SK-N-MC (cell line): ENCODE results near the gene SBF2.

Experiments
- EZH2 ChIP-seq: fragments of 200-600 bp; sonication (generic); IDR thresholded peaks from one replicate; pipeline ENCODE4 v1.6.1; 2017; ENCODE audit warnings: antibody characterized with exemption
- FOXP2 ChIP-seq: optimal IDR thresholded peaks from 2 replicates; pipeline ENCODE3; 2011; ENCODE audit warnings: mild to moderate bottlenecking, moderate library complexity; ENCODE audit not compliant: insufficient read depth; ENCODE audit errors: extremely low read length, control extremely low read depth
- POLR2AphosphoS5 ChIP-seq: IDR thresholded peaks from 2 replicates; pipeline ENCODE4 v1.6.1; 2012; ENCODE audit warnings: mild to moderate bottlenecking, low read depth, low read length, borderline replicate concordance

DNA sequence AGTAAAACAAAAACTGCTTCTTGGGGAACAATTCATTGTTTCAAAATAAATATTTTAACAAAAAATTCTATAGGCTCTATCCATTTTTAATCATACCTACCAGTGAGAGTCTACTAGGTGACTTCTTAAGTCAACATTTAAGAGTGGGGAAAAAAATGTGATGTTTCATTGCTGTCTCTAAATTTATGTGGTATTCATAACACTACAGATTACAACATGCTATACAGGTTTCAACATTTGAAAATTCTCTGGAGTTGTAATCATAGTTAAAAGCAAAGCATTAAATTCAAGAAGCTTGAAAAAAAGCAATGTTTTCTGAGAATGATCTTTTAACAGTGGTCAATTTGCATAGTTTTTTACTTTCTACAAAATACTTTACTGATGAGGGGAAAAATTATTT, 18.3 kb downstream of the SBF2 start:
- TF ChIP-seq EZH2 (no peak), POLR2AphosphoS5 (no peak), FOXP2 (no peak)
